Esophagus muscularis mucosa (tissue), 4 donors: ENCODE results near the gene SLC25A24. TPM values are rescaled to one million over a fixed set of nuclear protein-coding genes. Genes with fewer than 3 reads are reported as not detected.
"Not testable (repeated sequence)": the region's sequence is repeated elsewhere in the genome, so short reads cannot be mapped to it uniquely, and the experiment has no call there.

ENCODE experiments used
- DNase-seq: peaks from one replicate; pipeline ENCODE4 v3.0.0-alpha.2; 2017; ENCODE audit errors: extremely low spot score
- H3K27ac ChIP-seq, 4 donors: fragments of 200-600 bp; sonication (generic); replicated peaks in 1 of 4; 1 replicate in 3 of 4; 2 replicates in 1 of 4; pipeline ENCODE4 v1.5.1; 2016 to 2019; ENCODE audit warnings: mild to moderate bottlenecking in 1 of 4
- H3K27me3 ChIP-seq, 4 donors: fragments of 200-600 bp; sonication (generic); one replicate each; pipeline versions ENCODE4 v1.5.1 to v1.6.0; 2016 to 2019
- H3K36me3 ChIP-seq, 4 donors: fragments of 200-600 bp; sonication (generic); one replicate each; pipeline ENCODE4 v1.5.1; 2016 to 2019
- H3K4me1 ChIP-seq, 4 donors: fragments of 200-600 bp; sonication (generic); one replicate each; pipeline ENCODE4 v1.5.1; 2016 to 2019
- H3K4me3 ChIP-seq, 4 donors: fragments of 200-600 bp; sonication (generic); 1 replicate in 2 of 4; 2 replicates in 2 of 4; pipeline ENCODE4 v1.5.1; 2016 to 2019; ENCODE audit warnings: mild to moderate bottlenecking in 4 of 4, moderate library complexity in 1 of 4
- H3K9me3 ChIP-seq, 4 donors: fragments of 200-600 bp; sonication (generic); 1 replicate in 3 of 4; 2 replicates in 1 of 4; pipeline ENCODE4 v1.5.1; 2016 to 2019
- CTCF ChIP-seq, 3 experiments: fragments of 200-600 bp in 2 of 3; fragments of 450-650 bp in 1 of 3; sonication (generic) in 2 of 3; IDR thresholded peaks; one replicate each; pipeline ENCODE4 v1.5.1; 2017 to 2019; ENCODE audit warnings: antibody characterized with exemption in 3 of 3, mild to moderate bottlenecking in 2 of 3, moderate library complexity in 1 of 3
- EP300 ChIP-seq: sonication (generic); formaldehyde crosslinking; IDR thresholded peaks from one replicate; pipeline ENCODE4 v1.6.1; 2017; ENCODE audit warnings: antibody characterized with exemption
- POLR2A ChIP-seq: fragments of 450-650 bp; IDR thresholded peaks from one replicate; pipeline ENCODE4 v1.6.1; 2017; ENCODE audit warnings: antibody characterized with exemption, moderate library complexity, mild to moderate bottlenecking, low read depth
- POLR2AphosphoS5 ChIP-seq, 2 donors: sonication (generic); formaldehyde crosslinking; IDR thresholded peaks; one replicate each; pipeline ENCODE4 v1.6.1; 2017; ENCODE audit warnings: antibody characterized with exemption in 2 of 2
- WGBS: methylation state at CpG from one replicate; pipeline ENCODE4 v1.1.5; 2018; 5-methylcytosine and 5-hydroxymethylcytosine counted together
- intact Hi-C: fragments of 100-400 bp; cut with DNase I; formaldehyde crosslinking; loops from one replicate; pipeline ENCODE4 v1.15.1; 2023
- total RNA-seq, 4 donors: library from RNA; depleted of rRNA; stranded (reverse); fragments of >200 nt; gene quantifications; one replicate each; pipeline versions ENCODE4 v1.1.0 to v1.2.1, GENCODE V29; 2016

SLC25A24 gene
- total RNA-seq, 4 donors from 2014 or later = 22.6 to 31.7 (median 24.0) TPM

- Histone ChIP-seq H3K4me3 (no peak overlapping the region), H3K4me1 (no peaks in the 10 kb centered on the region), H3K27ac (no peak overlapping the region), H3K27me3 (no peaks in the 10 kb centered on the region), H3K9me3 (peaks cover 0 to 5% (median 0%) of the 10 kb centered on the region in 4 donors), H3K36me3 (peaks cover 13 to 86% (median 51%) of the 10 kb centered on the region in 4 donors)
- 77% methylated on average over 6 of the region's 6 CpGs for WGBS
- no peak for DNase-seq
- intact Hi-C loops = no loop called here
- TF ChIP-seq POLR2AphosphoS5 (IDR thresholded peaks at IDR 0.05) = no peak
- no peak for TF ChIP-seq EP300
- TF ChIP-seq POLR2A = no peak
- TF ChIP-seq CTCF (IDR thresholded peaks at IDR 0.05) = no peak
Observed at GRCh38 chr1:108142773-108143394, 57.3 kb downstream of the SLC25A24 start.

GRCh38 chr1:108142258-108142657 is 57.9 kb downstream of the SLC25A24 start:
- H3K9me3 ChIP-seq = peaks cover 0 to 5% (median 0%) of the 10 kb centered on the region in 4 donors
- no peaks in the 10 kb centered on the region for H3K27me3 ChIP-seq
- H3K36me3 ChIP-seq = peaks cover 9 to 86% (median 51%) of the 10 kb centered on the region in 4 donors
- TF ChIP-seq POLR2AphosphoS5 (IDR thresholded peaks at IDR 0.05) = no peak
- TF ChIP-seq EP300 = no peak
- no peak for TF ChIP-seq CTCF (IDR thresholded peaks at IDR 0.05)
- DNase-seq = no peak
- intact Hi-C loops = no loop called here
- no peak overlapping the region for H3K27ac ChIP-seq
- 95% methylated on average over 4 of the region's 4 CpGs for WGBS
- no peak overlapping the region for H3K4me3 ChIP-seq
- no peaks in the 10 kb centered on the region for H3K4me1 ChIP-seq

- Histone ChIP-seq H3K36me3 (peaks cover 15 to 86% (median 51%) of the 10 kb centered on the region in 4 donors), H3K27me3 (no peaks in the 10 kb centered on the region)
- intact Hi-C loops = no loop called here
Observed at GRCh38 chr1:108141621-108142020, 58.5 kb downstream of the SLC25A24 start.

GRCh38 chr1:108140936-108141335 is 59.2 kb downstream of the SLC25A24 start:
- no peak for DNase-seq
- H3K4me3 ChIP-seq = no peak overlapping the region
- H3K27ac ChIP-seq = no peak overlapping the region
- H3K9me3 ChIP-seq = peaks cover 0 to 5% (median 0%) of the 10 kb centered on the region in 4 donors
- no peaks in the 10 kb centered on the region for H3K4me1 ChIP-seq
- TF ChIP-seq POLR2AphosphoS5 (IDR thresholded peaks at IDR 0.05) = no peak
- TF ChIP-seq EP300 = no peak
- no peak for TF ChIP-seq POLR2A
- TF ChIP-seq CTCF (IDR thresholded peaks at IDR 0.05) = no peak
- H3K27me3 ChIP-seq = no peaks in the 10 kb centered on the region
- 86% methylated on average over 1 of the region's 1 CpG for whole genome bisulfite sequencing
- intact Hi-C loops = no loop called here
- peaks cover 17 to 83% (median 50%) of the 10 kb centered on the region in 4 donors for H3K36me3 ChIP-seq

More at GRCh38 chr1:108141621-108142020, 58.5 kb downstream of the SLC25A24 start:
- TF ChIP-seq POLR2AphosphoS5 (IDR thresholded peaks at IDR 0.05) = no peak
- no peak for TF ChIP-seq POLR2A
- no peak for TF ChIP-seq EP300
- WGBS = 80% methylated on average over 3 of the region's 3 CpGs
- H3K4me3 ChIP-seq = no peak overlapping the region
- peaks cover 0 to 5% (median 0%) of the 10 kb centered on the region in 4 donors for H3K9me3 ChIP-seq
- H3K4me1 ChIP-seq = no peaks in the 10 kb centered on the region
- H3K27ac ChIP-seq = no peak overlapping the region
- DNase-seq = no peak

GRCh38 chr1:108140177-108140576 is 60.0 kb downstream of the SLC25A24 start:
- intact Hi-C loops = no loop called here
- Histone ChIP-seq H3K4me1 (no peaks in the 10 kb centered on the region), H3K27ac (no peak overlapping the region), H3K4me3 (no peak overlapping the region), H3K9me3 (no peaks in the 10 kb centered on the region), H3K36me3 (peaks cover 17 to 84% (median 52%) of the 10 kb centered on the region in 4 donors), H3K27me3 (no peaks in the 10 kb centered on the region)
- WGBS = 82% methylated on average over 1 of the region's 1 CpG
- no peak for DNase-seq
- TF ChIP-seq POLR2AphosphoS5 (IDR thresholded peaks at IDR 0.05) = no peak
- no peak for TF ChIP-seq CTCF (IDR thresholded peaks at IDR 0.05)
- no peak for TF ChIP-seq EP300
- no peak for TF ChIP-seq POLR2A

GRCh38 chr1:108139555-108139954 is 60.6 kb downstream of the SLC25A24 start:
- H3K27ac ChIP-seq, H3K4me1 ChIP-seq, intact Hi-C loops, H3K27me3 ChIP-seq, H3K4me3 ChIP-seq, H3K9me3 ChIP-seq, DNase-seq: not testable (repeated sequence)
- WGBS = 97% methylated on average over 8 of the region's 8 CpGs
- peaks cover 17 to 78% (median 52%) of the 10 kb centered on the region in 4 donors for H3K36me3 ChIP-seq

- WGBS = 94% methylated on average over 2 of the region's 2 CpGs
- H3K4me3 ChIP-seq, H3K27me3 ChIP-seq, intact Hi-C loops, H3K4me1 ChIP-seq, H3K27ac ChIP-seq, DNase-seq, H3K9me3 ChIP-seq: not testable (repeated sequence)
- H3K36me3 ChIP-seq = peaks cover 10 to 40% (median 37%) of the 10 kb centered on the region in 4 donors
Observed at GRCh38 chr1:108133148-108133547, 67.0 kb downstream of the SLC25A24 start.

- H3K4me1 ChIP-seq, H3K4me3 ChIP-seq, H3K27me3 ChIP-seq, H3K27ac ChIP-seq, intact Hi-C loops, H3K9me3 ChIP-seq, DNase-seq: not testable (repeated sequence)
- WGBS = 100% methylated on average over 2 of the region's 2 CpGs
- peaks cover 9 to 32% (median 29%) of the 10 kb centered on the region in 4 donors for H3K36me3 ChIP-seq
Observed at GRCh38 chr1:108132367-108132766, 67.8 kb downstream of the SLC25A24 start.
